GM12878 (cell line): Measurements from ENCODE around the gene GTPBP10. TPM values are rescaled to one million over a fixed set of nuclear protein-coding genes. Genes with fewer than 3 reads are reported as not detected.

ENCODE experiments used
- BHLHE40 ChIP-seq, 2 experiments: fragments of 450-650 bp in 1 of 2; IDR thresholded peaks; 2 replicates each; pipeline ENCODE4 v1.6.1; 2011 to 2017; ENCODE audit warnings: low read depth in 2 of 2, borderline replicate concordance in 1 of 2, improper control_type of control experiment in 1 of 2, low read length in 1 of 2, mild to moderate bottlenecking in 1 of 2
- CBFB ChIP-seq: IDR thresholded peaks from 2 replicates; pipeline ENCODE4 v1.6.1; 2016; ENCODE audit warnings: antibody characterized with exemption, low read depth
- CTCF ChIP-seq, 3 experiments: IDR thresholded peaks in 2 of 3; conservative IDR thresholded peaks in 1 of 3; 2 replicates each; pipeline ENCODE4 v1.5.1; 2011; ENCODE audit warnings: low read depth in 3 of 3, low read length in 3 of 3, mild to moderate bottlenecking in 3 of 3, control low read depth in 2 of 3, moderate library complexity in 2 of 3, inconsistent platforms in 1 of 3, mixed read lengths in 1 of 3; ENCODE audit not compliant: control insufficient read depth in 2 of 3, insufficient read depth in 1 of 3; ENCODE audit errors: extremely low read depth in 1 of 3
- EGR1 ChIP-seq, 2 experiments: IDR thresholded peaks; 1 replicate in 1 of 2; 2 replicates in 1 of 2; pipeline ENCODE4 v1.6.1; 2011 to 2012; ENCODE audit warnings: low read depth in 2 of 2, low read length in 2 of 2, borderline replicate concordance in 1 of 2, mild to moderate bottlenecking in 1 of 2, moderate library complexity in 1 of 2
- ETV6 ChIP-seq, 2 experiments: fragments of 450-650 bp in 1 of 2; IDR thresholded peaks in 1 of 2; conservative IDR thresholded peaks in 1 of 2; 2 replicates each; pipeline ENCODE4 v1.6.1; 2014; ENCODE audit warnings: antibody characterized with exemption in 1 of 2, borderline replicate concordance in 1 of 2, low read depth in 1 of 2, mild to moderate bottlenecking in 1 of 2, moderate library complexity in 1 of 2
- FOXK2 ChIP-seq: fragments of 450-650 bp; IDR thresholded peaks from 2 replicates; pipeline ENCODE4 v1.6.1; 2017; ENCODE audit warnings: mild to moderate bottlenecking, moderate library complexity
- HDAC6 ChIP-seq: fragments of 200-600 bp; sonication (generic); IDR thresholded peaks from one replicate; pipeline ENCODE4 v1.8.0; 2017; ENCODE audit warnings: antibody characterized with exemption; ENCODE audit not compliant: unreplicated experiment
- IKZF1 ChIP-seq: fragments of 450-650 bp; conservative IDR thresholded peaks from 2 replicates; pipeline ENCODE4 v1.6.1; 2017; ENCODE audit warnings: antibody characterized with exemption, mild to moderate bottlenecking
- JUNB ChIP-seq: IDR thresholded peaks from 2 replicates; pipeline ENCODE4 v1.6.1; 2016; ENCODE audit warnings: antibody characterized with exemption, mild to moderate bottlenecking
- LARP7 ChIP-seq: fragments of 450-650 bp; IDR thresholded peaks from 2 replicates; pipeline ENCODE4 v1.6.1; 2017; ENCODE audit warnings: mild to moderate bottlenecking
- MEF2B ChIP-seq: fragments of 450-650 bp; IDR thresholded peaks from 2 replicates; pipeline ENCODE4 v1.6.1; 2018; ENCODE audit warnings: mild to moderate bottlenecking, moderate library complexity; ENCODE audit not compliant: partially characterized antibody, poor library complexity, severe bottlenecking
- MTA2 ChIP-seq: fragments of 450-650 bp; IDR thresholded peaks from 2 replicates; pipeline ENCODE4 v1.6.1; 2016; ENCODE audit warnings: low read depth, mild to moderate bottlenecking, moderate library complexity
- MYC ChIP-seq: IDR thresholded peaks from 2 replicates; pipeline ENCODE4 v1.6.1; 2011; ENCODE audit warnings: mild to moderate bottlenecking, low read length, moderate library complexity, inconsistent platforms; ENCODE audit not compliant: insufficient read depth, insufficient replicate concordance, insufficient read length, severe bottlenecking
- PAX5 ChIP-seq: IDR thresholded peaks from 2 replicates; pipeline ENCODE4 v1.6.1; 2011; ENCODE audit warnings: low read depth, low read length, borderline replicate concordance
- PKNOX1 ChIP-seq: fragments of 450-650 bp; IDR thresholded peaks from 2 replicates; pipeline ENCODE4 v1.6.1; 2016; ENCODE audit warnings: mild to moderate bottlenecking
- POU2F2 ChIP-seq: IDR thresholded peaks from 3 replicates; pipeline ENCODE4 v1.6.1; 2011; ENCODE audit warnings: low read depth, mild to moderate bottlenecking, low read length, borderline replicate concordance
- RBBP5 ChIP-seq: fragments of 200-600 bp; sonication (generic); conservative IDR thresholded peaks from 2 replicates; pipeline ENCODE4 v1.6.1; 2016
- RELA ChIP-seq: fragments of 450-650 bp; IDR thresholded peaks from 2 replicates; pipeline ENCODE4 v1.8.0; 2014; ENCODE audit warnings: borderline replicate concordance; ENCODE audit not compliant: partially characterized antibody
- RELB ChIP-seq: fragments of 450-650 bp; IDR thresholded peaks from 2 replicates; pipeline ENCODE4 v1.6.1; 2017; ENCODE audit warnings: low read depth, mild to moderate bottlenecking, moderate library complexity
- RUNX3 ChIP-seq: IDR thresholded peaks from 2 replicates; pipeline ENCODE4 v1.6.1; 2012; ENCODE audit warnings: low read length, inconsistent platforms
- SP1 ChIP-seq: IDR thresholded peaks from one replicate; pipeline ENCODE4 v1.6.1; 2011; ENCODE audit warnings: low read depth, low read length
- TCF3 ChIP-seq: IDR thresholded peaks from 2 replicates; pipeline ENCODE4 v1.6.1; 2012; ENCODE audit warnings: low read depth, mild to moderate bottlenecking, low read length, borderline replicate concordance; ENCODE audit not compliant: insufficient read depth
- polyA plus RNA-seq, 11 experiments: library from polyadenylated mRNA; depleted of rRNA in 4 of 11; unstranded in 6 of 11; stranded (reverse) in 5 of 11; fragments of >200 nt; fragmentation: Nextera tagmentation in 4 of 11; fragmentation: Illumina TruSeq in 1 of 11; extraction: Ambion mirVana in 4 of 11; extraction: Trizol in 1 of 11; gene quantifications; 1 replicate in 1 of 11; 2 replicates in 10 of 11; pipeline versions ENCODE4 v1.2.1 to v1.2.3, GENCODE V29; 2011 to 2016; ENCODE audit warnings: inconsistent platforms in 2 of 11, missing spikeins in 2 of 11, low read depth in 1 of 11
- total RNA-seq, 4 experiments: library from RNA; depleted of rRNA in 3 of 4; stranded (reverse); fragments of >200 nt in 3 of 4; fragmentation: Illumina TruSeq in 1 of 4; extraction: Trizol in 1 of 4; gene quantifications; 2 replicates each; pipeline versions ENCODE4 v1.2.1 to v1.2.3, GENCODE V29; 2013 to 2021
- TF ChIP-seq, protein P1 (sequence below): IDR thresholded peaks from 2 replicates; pipeline ENCODE4 v1.6.1; 2012; ENCODE audit warnings: low read length, inconsistent platforms

Gene GTPBP10
- total and polyA plus RNA-seq, 10 of the 15 experiments (the other 5 are each of a cell fraction or from before 2014, with no cell fraction given), result 10.1 to 41.0 (median 33.0) TPM

GRCh38 chr7:90346336-90347125 is at the start of gene GTPBP10 (continued):
- TF ChIP-seq MYC (peak; percentile 85), IKZF1 (peak; percentile 81), LARP7 (peak; percentile 82), EGR1 (IDR thresholded peaks at IDR 0.05; ENCODE audit: borderline replicate concordance in 1 of 2, low read depth in 2 of 2, low read length in 2 of 2) (peak; percentile 29 to 98), RUNX3 (peak; percentile 91), SP1 (peak; percentile 64), PAX5 (peak; percentile 69; the same call in 1 of the 2 replicates), RBBP5 (no peak), FOXK2 (peak; percentile 87), CTCF (IDR thresholded peaks at IDR 0.05 in 2 of 3, conservative IDR thresholded peaks at IDR 0.05 in 1 of 3; ENCODE audit: control insufficient read depth in 2 of 3, extremely low read depth in 1 of 3, insufficient read depth in 1 of 3, low read depth in 3 of 3, low read length in 3 of 3) (peak; percentile 82 to 87 (median 85)), RELA (peak; percentile 82), MTA2 (peak; percentile 64), MEF2B (peak; percentile 31), POU2F2 (peak; percentile 82; the same call in 1 of the 3 replicates), RELB (peak; percentile 85), BHLHE40 (IDR thresholded peaks at IDR 0.05; ENCODE audit: borderline replicate concordance in 1 of 2, low read depth in 2 of 2, low read length in 1 of 2) (peak; percentile 43 to 78; a peak in 3 of 4 replicates), ETV6 (conservative IDR thresholded peaks at IDR 0.05 in 1 of 2, IDR thresholded peaks at IDR 0.05 in 1 of 2; ENCODE audit: borderline replicate concordance in 1 of 2, low read depth in 1 of 2) (peak in 1 of 2 experiments; percentile 52; a peak in 1 of 4 replicates), TCF3 (peak; percentile 79), CBFB (peak; percentile 84), PKNOX1 (peak; percentile 43), JUNB (no peak), HDAC6 (no peak)
- TF ChIP-seq, protein P1, sequence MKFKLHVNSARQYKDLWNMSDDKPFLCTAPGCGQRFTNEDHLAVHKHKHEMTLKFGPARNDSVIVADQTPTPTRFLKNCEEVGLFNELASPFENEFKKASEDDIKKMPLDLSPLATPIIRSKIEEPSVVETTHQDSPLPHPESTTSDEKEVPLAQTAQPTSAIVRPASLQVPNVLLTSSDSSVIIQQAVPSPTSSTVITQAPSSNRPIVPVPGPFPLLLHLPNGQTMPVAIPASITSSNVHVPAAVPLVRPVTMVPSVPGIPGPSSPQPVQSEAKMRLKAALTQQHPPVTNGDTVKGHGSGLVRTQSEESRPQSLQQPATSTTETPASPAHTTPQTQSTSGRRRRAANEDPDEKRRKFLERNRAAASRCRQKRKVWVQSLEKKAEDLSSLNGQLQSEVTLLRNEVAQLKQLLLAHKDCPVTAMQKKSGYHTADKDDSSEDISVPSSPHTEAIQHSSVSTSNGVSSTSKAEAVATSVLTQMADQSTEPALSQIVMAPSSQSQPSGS, result 0 out of 2 replicates have a peak, but pooled peaks have one; percentile 52
